NOMO-1 treated with dmso at 0.1 percent for 144 hours (cell line): Measurements from ENCODE around the gene CFAP410.

ENCODE experiments used
- DNase-seq: peaks from one replicate; lab custom pipeline; 2025; ENCODE audit not compliant: unreplicated experiment; lab: John Stamatoyannopoulos, UW

Gene CFAP410

DNA sequence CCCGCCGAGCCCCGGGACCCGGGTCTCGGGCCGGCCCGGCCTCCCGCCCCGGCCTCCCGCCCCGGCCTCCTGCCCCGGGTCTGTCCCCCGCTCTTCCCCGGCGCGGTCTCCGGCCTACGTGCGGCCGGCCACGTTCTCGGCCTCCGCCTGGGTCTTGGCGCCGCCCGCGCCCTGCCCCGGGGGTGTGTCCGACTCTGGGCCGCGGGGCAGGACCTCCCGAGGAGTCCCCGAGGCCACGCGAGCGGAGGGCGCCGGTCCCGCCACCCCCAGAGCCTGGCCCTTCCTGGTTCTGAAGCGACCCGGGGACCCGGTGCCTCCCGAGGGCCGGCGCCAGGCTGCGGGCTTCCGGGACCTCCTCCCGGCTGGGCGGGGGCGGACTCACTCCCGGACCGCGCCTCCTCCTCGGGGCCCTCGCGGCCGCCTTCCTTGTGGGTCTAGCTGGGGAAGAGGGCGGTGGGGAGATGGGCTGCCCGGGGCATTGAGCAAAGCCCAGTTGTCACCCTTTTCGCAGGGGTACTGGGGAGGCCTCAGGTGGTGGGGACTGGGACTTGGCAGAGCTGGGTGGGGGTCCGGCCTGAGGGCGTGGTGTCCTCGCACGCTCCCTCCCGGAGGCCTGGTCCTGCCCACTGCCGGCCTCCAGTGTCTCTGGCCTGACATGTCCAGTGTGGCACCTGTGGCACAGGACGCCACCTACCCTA lies 38.8 kb downstream of the CFAP410 start:
- DNase-seq: peak; percentile 48

DNA sequence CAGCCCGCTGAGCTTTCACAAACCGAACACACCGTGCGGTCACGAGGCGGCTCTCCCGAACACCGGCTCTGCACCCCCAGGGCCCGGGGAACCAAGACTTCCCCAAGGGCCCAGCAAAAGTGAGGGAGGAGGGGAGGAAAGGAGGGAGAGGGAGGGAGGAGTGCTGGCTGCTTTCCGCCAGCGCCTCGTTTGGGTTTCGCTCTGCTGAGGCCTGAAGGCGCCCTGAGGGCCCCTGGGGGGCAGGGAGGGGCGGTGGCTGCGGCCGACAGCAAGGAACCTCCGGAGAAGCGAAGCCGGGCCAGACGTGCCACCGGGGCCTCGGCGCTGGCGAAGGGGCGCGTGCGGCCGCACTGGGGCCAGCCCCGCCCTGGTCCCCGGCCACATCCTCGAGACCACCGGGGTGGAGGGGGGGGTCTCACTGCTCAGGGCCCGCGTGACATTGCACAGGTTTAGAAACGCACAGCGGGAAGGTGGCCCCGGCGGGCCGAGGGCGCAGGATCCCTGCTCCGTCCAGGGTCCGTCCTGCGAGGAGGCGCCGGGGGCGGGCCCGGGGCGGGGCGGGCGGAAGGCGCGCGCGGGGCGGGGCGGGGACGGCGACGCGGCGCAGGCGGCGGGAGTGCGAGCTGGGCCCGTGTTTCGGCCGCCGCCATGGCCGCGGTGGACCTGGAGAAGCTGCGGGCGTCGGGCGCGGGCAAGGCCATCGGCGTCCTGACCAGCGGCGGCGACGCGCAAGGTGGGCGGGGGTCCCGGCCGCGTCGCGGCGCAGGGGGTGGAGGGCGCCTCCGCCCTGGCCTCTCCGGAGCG lies 39.5 kb downstream of the CFAP410 start, which contains the start of gene PFKL:
TSS of gene PFKL (plus strand) at position 596 of the 804 bp plus-strand sequence. CDS start at position 649, 53 bp downstream.
- peak; percentile 78 for DNase-seq

DNA sequence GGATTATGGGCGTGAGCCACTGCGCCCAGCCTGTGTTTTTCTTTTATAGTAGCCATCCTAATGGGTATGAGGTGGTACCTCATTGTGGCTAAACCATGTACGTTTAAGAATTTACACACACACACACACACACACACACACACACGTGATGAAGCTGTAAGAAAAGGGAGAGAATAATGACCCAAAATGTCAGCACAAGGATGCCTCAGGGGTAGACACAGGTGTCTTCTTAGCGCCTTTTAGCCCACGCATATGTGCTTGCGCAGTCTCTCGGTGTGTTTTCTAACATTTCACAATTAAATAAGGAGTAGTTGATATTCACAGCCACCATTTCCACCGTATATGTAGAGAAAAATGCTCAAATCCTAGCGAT lies 40.1 kb downstream of the CFAP410 start:
- DNase-seq: no peak

DNA sequence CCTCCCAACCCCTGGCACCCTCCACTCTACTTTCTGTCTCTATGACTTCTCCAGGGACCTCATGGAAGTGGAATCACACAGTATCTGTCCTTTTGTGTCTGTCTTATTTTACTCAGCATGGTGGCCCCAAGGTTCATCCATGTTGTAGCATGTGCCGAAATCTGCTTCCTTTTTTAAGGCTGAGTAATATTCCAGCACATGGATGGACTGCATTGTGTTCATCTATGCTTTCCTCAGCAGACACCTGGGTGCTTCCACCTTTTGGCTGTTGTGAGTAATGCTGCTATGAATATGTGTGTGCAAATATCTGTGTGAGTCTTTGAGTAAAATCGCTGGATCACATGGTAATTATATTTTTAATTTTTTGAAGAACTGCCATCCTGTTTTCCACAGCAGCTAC lies 40.9 kb downstream of the CFAP410 start:
- no peak for DNase-seq

DNA sequence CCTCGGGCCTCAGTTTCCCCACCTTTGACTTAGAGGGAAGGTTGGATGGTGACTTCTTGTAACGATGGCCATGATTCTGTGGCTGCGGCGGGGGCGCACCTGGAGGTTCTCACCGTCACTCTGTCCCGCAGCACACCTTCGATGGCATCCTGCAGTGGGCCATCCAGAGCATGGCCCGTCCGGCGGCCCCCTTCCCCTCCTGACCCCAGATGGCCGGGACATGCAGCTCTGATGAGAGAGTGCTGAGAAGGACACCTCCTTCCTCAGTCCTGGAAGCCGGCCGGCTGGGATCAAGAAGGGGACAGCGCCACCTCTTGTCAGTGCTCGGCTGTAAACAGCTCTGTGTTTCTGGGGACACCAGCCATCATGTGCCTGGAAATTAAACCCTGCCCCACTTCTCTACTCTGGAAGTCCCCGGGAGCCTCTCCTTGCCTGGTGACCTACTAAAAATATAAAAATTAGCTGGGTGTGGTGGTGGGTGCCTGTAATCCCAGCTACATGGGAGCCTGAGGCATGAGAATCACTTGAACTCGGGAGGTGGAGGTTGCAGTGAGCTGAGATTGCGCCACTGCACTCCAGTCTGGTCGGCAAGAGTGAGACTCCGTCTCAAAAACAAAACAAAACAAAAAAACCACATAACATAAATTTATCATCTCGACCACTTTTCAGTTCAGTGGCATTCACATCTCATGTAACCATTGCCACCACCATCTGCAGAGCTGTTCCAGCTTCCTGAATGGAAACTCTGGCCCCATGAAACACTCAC lies 41.5 kb downstream of the CFAP410 start:
- peak; percentile 52 for DNase-seq

GRCh38 chr21:44296916-44297315 lies 42.3 kb downstream of the CFAP410 start:
- no peak for DNase-seq

- no peak for DNase-seq
Measured at GRCh38 chr21:44296103-44296519, 43.1 kb downstream of the CFAP410 start.

GRCh38 chr21:44295646-44296045 lies 43.5 kb downstream of the CFAP410 start:
- no peak for DNase-seq

- no peak for DNase-seq
Measured at GRCh38 chr21:44295163-44295573, 44.0 kb downstream of the CFAP410 start.

DNA sequence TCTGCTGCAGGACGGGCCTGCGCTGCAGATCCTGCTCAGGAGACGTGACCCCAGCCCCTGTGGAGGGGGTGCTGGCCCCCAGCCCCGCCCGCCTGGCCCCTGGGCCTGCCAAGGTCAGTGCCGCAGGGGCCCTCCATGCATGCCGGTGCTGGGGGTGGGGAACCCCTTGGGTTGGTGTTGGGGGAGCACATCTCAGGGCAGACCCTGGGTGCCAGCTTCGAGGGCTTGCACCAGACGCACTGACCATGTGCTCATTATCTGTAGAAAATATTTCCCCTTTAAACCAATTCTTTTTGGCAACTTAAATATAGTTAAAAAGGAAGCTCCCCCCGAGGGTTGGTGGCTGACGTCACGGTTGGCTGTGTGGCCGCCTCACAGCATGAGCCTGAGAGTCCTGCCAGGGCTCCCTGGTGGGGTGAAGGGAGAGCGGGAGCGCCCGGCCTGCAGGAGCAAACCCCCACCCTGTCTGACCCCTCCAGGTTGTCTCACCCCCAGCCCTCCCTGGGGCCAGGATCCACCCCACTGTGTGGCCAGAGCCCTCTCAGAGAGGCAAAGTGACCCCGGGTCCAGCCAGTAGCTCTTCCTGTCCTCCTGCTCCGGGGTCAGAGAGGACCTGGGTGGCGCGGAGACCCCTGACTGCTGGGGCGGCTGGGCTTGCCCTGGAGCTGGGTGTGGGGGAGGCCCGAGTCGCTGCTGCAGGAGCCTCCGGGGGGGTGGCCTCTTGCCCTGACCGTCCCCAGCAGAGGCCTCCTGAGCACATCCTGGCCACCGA lies 44.6 kb downstream of the CFAP410 start:
- no peak for DNase-seq

- no peak for DNase-seq
Measured at GRCh38 chr21:44293551-44294231, 45.5 kb downstream of the CFAP410 start.

GRCh38 chr21:44292812-44293195 lies 46.4 kb downstream of the CFAP410 start:
- DNase-seq: no peak

DNA sequence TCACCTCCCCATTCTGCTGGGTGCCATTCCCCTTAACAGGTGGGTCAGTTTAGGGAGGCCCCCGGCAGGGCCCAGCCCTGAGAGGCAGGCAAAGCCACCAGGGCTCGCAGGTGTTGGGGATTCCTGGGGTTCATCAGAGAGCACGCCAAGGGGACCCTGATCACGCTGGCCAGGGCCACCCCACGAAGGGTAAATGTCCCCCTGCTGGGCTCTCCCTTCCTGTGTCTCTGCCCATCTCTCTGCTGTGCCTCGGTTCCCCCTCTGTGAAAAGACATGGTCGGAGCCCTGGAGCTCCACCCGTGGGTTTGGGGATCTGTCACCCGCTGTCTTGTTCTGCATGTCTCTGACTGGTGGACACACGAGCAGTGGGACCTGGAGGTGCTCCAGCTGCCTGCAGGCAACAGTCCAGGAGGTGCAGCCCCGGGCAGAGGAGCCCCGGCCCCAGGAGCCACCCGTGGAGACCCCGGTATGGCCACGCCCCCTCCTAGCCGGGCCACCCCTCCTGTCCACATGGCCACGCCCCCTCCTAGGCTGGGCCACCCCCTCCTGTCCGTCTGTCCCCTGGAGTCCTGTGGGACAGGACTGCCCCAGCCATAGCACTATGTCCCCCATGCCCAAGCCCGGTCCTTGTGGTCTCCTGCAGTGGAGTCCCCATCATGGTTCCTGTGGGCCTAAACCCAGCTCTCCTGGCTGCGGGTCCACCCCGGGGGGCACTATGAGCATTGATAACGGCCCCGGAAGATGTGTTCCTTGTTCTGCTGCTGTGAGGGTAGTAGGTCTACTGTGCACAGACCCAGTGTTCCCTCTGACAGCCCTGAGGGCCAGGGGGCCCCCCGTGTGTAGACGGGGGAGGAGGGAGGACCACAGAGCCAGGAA lies 47.0 kb downstream of the CFAP410 start:
- no peak for DNase-seq

- no peak for DNase-seq
Measured at GRCh38 chr21:44291078-44291935, 47.9 kb downstream of the CFAP410 start.

DNA sequence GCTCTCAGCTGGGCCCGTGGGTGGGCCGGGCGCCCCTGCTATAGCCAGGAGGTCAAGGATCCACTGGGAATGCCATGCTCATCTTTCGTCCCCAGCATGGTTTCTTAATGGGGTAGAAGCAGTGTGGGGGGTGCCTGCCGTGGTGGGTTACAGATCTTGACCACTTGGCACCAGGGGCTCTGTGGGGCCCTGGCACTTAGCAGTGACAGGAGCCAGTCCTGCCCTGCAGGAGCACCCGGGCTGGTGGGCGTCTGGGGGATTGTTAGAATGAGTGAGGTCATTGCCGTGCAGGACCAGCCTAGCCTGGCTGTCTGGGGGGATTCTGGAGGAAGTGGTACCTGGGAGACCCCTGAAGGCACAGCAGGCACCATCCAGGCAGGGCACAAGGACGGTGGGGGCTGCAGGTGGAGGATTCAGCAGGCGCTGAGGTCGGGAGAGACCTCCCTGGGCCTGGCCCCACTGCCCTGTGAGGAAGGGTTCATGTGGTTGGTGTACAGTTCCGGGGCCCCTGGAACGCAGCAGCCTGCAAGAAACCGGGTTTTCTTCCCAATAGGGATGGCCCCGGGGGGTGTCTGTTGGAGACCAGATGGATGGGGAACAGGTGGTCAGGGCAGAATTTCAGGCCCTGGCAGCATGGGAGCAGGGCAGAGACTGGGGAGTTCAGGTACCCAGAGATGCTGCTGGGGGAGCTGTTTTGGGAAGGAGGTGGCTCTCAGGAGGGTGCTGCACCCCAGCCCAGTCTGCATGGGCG lies 48.7 kb downstream of the CFAP410 start:
- no peak for DNase-seq

- DNase-seq: no peak
Measured at GRCh38 chr21:44289381-44290010, 49.7 kb downstream of the CFAP410 start.
